Upper lobe of left lung (tissue), 4 donors: ENCODE data around the gene SYNPO.

Source experiments
- CTCF ChIP-seq, 6 experiments: fragments of 450-650 bp in 4 of 6; fragments of 200-600 bp in 2 of 6; sonication (generic) in 2 of 6; IDR thresholded peaks; one replicate each; pipeline ENCODE4 v1.5.1; 2016 to 2019; ENCODE audit warnings: antibody characterized with exemption in 6 of 6
- EP300 ChIP-seq, 4 donors: sonication (generic); formaldehyde crosslinking; IDR thresholded peaks; one replicate each; pipeline ENCODE4 v1.5.1; 2017; ENCODE audit warnings: antibody characterized with exemption in 4 of 4, control low read depth in 2 of 4
- POLR2A ChIP-seq, 4 donors: fragments of 450-650 bp; IDR thresholded peaks; one replicate each; pipeline ENCODE4 v1.5.1; 2016 to 2017; ENCODE audit warnings: antibody characterized with exemption in 4 of 4, mild to moderate bottlenecking in 2 of 4
- POLR2AphosphoS5 ChIP-seq, 2 donors: sonication (generic); formaldehyde crosslinking; IDR thresholded peaks; one replicate each; pipeline ENCODE4 v1.5.1; 2017; ENCODE audit warnings: antibody characterized with exemption in 2 of 2

- TF ChIP-seq CTCF (IDR thresholded peaks at IDR 0.05): no peak
- TF ChIP-seq POLR2A (IDR thresholded peaks at IDR 0.05): no peak
- no peak for TF ChIP-seq POLR2AphosphoS5 (IDR thresholded peaks at IDR 0.05)
- no peak for TF ChIP-seq EP300 (IDR thresholded peaks at IDR 0.05)
Observed at GRCh38 chr5:150616506-150616905, 24.0 kb upstream of the SYNPO start.
